22Rv1 (cell line): ENCODE results near the gene STK17A.

ENCODE experiments used
- CTCF ChIP-seq: fragments of 450-650 bp; IDR thresholded peaks from 2 replicates; pipeline ENCODE4 v1.5.1; 2017; ENCODE audit warnings: mild to moderate bottlenecking
- ZFX ChIP-seq: fragments of 450-650 bp; IDR thresholded peaks from 2 replicates; pipeline ENCODE4 v1.6.1; 2017; ENCODE audit warnings: antibody characterized with exemption, borderline replicate concordance

- TF ChIP-seq CTCF (no peak), ZFX (no peak)
These were observed 84.0 kb downstream of the STK17A start for GRCh38 chr7:43666938-43667337.
